K562 (cell line): ENCODE data around the gene MBD2. TPM values are rescaled to one million over a fixed set of nuclear protein-coding genes. Genes with fewer than 3 reads are reported as not detected.

Experiments used
- ARID4B ChIP-seq: sonication (generic); formaldehyde crosslinking; IDR thresholded peaks from 2 replicates; pipeline ENCODE4 v1.8.0; 2022; ENCODE audit warnings: mild to moderate bottlenecking, missing genetic modification reagents
- ATF3 ChIP-seq, 2 experiments: fragments of 450-650 bp in 1 of 2; sonication (generic) in 1 of 2; formaldehyde crosslinking in 1 of 2; IDR thresholded peaks in 1 of 2; conservative IDR thresholded peaks in 1 of 2; 2 replicates each; pipeline versions ENCODE4 v1.6.1 to v1.8.1; 2016 to 2023; ENCODE audit warnings: mild to moderate bottlenecking in 2 of 2, moderate library complexity in 2 of 2, inconsistent platforms in 1 of 2, missing genetic modification reagents in 1 of 2
- ATF4 ChIP-seq: fragments of 450-650 bp; formaldehyde crosslinking; IDR thresholded peaks from 2 replicates; pipeline ENCODE4 v1.4.0; 2022; ENCODE audit warnings: mild to moderate bottlenecking, moderate library complexity
- BACH1 ChIP-seq: fragments of 200-800 bp; sonication (Bioruptor generic); IDR thresholded peaks from 2 replicates; pipeline ENCODE4 v1.6.1; 2016; ENCODE audit warnings: missing genetic modification characterization, missing compliant biosample characterization
- BHLHE40 ChIP-seq: IDR thresholded peaks from 2 replicates; pipeline ENCODE4 v1.6.1; 2011; ENCODE audit warnings: low read length, improper control_type of control experiment
- CBX2 ChIP-seq: fragments of 200-600 bp; sonication (generic); IDR thresholded peaks from one replicate; pipeline ENCODE4 v1.6.1; 2012; ENCODE audit warnings: mild to moderate bottlenecking, low read length, inconsistent platforms; ENCODE audit not compliant: insufficient read depth, poor library complexity, severe bottlenecking
- CC2D1A ChIP-seq: fragments of 450-650 bp; IDR thresholded peaks from 2 replicates; pipeline ENCODE4 v1.6.1; 2017; ENCODE audit warnings: mild to moderate bottlenecking
- DMBX1 ChIP-seq: fragments of 250-450 bp; sonication (Bioruptor Pico); IDR thresholded peaks from 2 replicates; pipeline ENCODE4 v1.8.0; 2022; ENCODE audit warnings: inconsistent platforms, mild to moderate bottlenecking, moderate library complexity, borderline replicate concordance
- GTF2B ChIP-seq: IDR thresholded peaks from 2 replicates; pipeline ENCODE4 v1.6.1; 2011; ENCODE audit not compliant: insufficient read length; ENCODE audit errors: extremely low read depth
- GTF2E2 ChIP-seq: fragments of 200-800 bp; sonication (Bioruptor generic); IDR thresholded peaks from 2 replicates; pipeline ENCODE4 v1.6.1; 2016; ENCODE audit warnings: missing genetic modification characterization, missing compliant biosample characterization
- GTF2F1 ChIP-seq: IDR thresholded peaks from 2 replicates; pipeline ENCODE4 v1.6.1; 2011; ENCODE audit warnings: low read depth, low read length, improper control_type of control experiment
- PYGO2 ChIP-seq: fragments of 450-650 bp; IDR thresholded peaks from 2 replicates; pipeline ENCODE4 v1.6.1; 2016; ENCODE audit warnings: mild to moderate bottlenecking, missing genetic modification characterization, moderate library complexity, missing compliant biosample characterization
- SIX5 ChIP-seq, 2 experiments: IDR thresholded peaks; 2 replicates each; pipeline ENCODE4 v1.6.1; 2011; ENCODE audit warnings: low read length in 2 of 2, borderline replicate concordance in 1 of 2, low read depth in 1 of 2, mild to moderate bottlenecking in 1 of 2, moderate library complexity in 1 of 2; ENCODE audit not compliant: insufficient read depth in 1 of 2
- YY1 ChIP-seq, 3 experiments: IDR thresholded peaks; 2 replicates each; pipeline ENCODE4 v1.6.1; 2011; ENCODE audit warnings: low read length in 2 of 3, mild to moderate bottlenecking in 2 of 3, moderate library complexity in 2 of 3, borderline replicate concordance in 1 of 3, control low read depth in 1 of 3, low read depth in 1 of 3; ENCODE audit not compliant: insufficient read depth in 3 of 3, insufficient replicate concordance in 2 of 3, control insufficient read depth in 1 of 3, insufficient read length in 1 of 3; ENCODE audit errors: extremely low read depth in 1 of 3
- ZBTB12 ChIP-seq: fragments of 250-450 bp; sonication (Bioruptor Pico); IDR thresholded peaks from 2 replicates; pipeline ENCODE4 v1.4.0; 2020
- ZNF175 ChIP-seq: fragments of 200-800 bp; sonication (Bioruptor generic); IDR thresholded peaks from 2 replicates; pipeline ENCODE4 v1.6.1; 2016; ENCODE audit warnings: low read depth, mild to moderate bottlenecking, missing genetic modification characterization, missing compliant biosample characterization
- polyA plus RNA-seq, 8 experiments: library from polyadenylated mRNA; depleted of rRNA in 4 of 8; stranded (reverse) in 5 of 8; unstranded in 3 of 8; fragments of >200 nt; fragmentation: Nextera tagmentation in 2 of 8; fragmentation: Illumina TruSeq in 1 of 8; extraction: Ambion mirVana in 2 of 8; extraction: Trizol in 1 of 8; gene quantifications; 2 replicates each; pipeline versions ENCODE4 v1.2.1 to v1.2.3, GENCODE V29; 2011 to 2014; ENCODE audit warnings: inconsistent platforms in 1 of 8, missing spikeins in 1 of 8
- total RNA-seq, 7 experiments: library from RNA; depleted of rRNA in 6 of 7; stranded (reverse); fragments of >200 nt in 6 of 7; fragmentation: Illumina TruSeq in 2 of 7; extraction: Trizol in 2 of 7; gene quantifications; 2 replicates each; pipeline versions ENCODE4 v1.2.1 to v1.2.3, GENCODE V29; 2011 to 2021; ENCODE audit warnings: low replicate concordance in 1 of 7

The MBD2 gene
- total and polyA plus RNA-seq, 9 of the 15 experiments (the other 6 are each of a cell fraction or from before 2014, with no cell fraction given), result 4.4 to 40.2 (median 13.9) TPM

GRCh38 chr18:54117853-54118773, 106.4 kb downstream of the MBD2 start (continued):
- no peak for TF ChIP-seq BHLHE40
- no peak for TF ChIP-seq GTF2F1
- TF ChIP-seq ATF3 (IDR thresholded peaks at IDR 0.05), result peak; percentile 45; the same call in 1 of the 2 replicates
- TF ChIP-seq ATF3 (CRISPR knock-in tag; conservative IDR thresholded peaks at IDR 0.05), result no peak
- no peak for TF ChIP-seq ZBTB12
- TF ChIP-seq CC2D1A, result no peak
- TF ChIP-seq ZNF175, result peak; percentile 74; the same call in 1 of the 2 replicates
- no peak for TF ChIP-seq GTF2E2
- no peak for TF ChIP-seq YY1 (IDR thresholded peaks at IDR 0.05; ENCODE audit: borderline replicate concordance in 1 of 3, control insufficient read depth in 1 of 3, extremely low read depth in 1 of 3, insufficient read depth in 3 of 3, insufficient read length in 1 of 3, insufficient replicate concordance in 2 of 3, low read depth in 1 of 3, low read length in 2 of 3)
- no peak for TF ChIP-seq GTF2B
- TF ChIP-seq PYGO2 (tag), result no peak
- peak; percentile 36; the same call in 1 of the 2 replicates for TF ChIP-seq BACH1
- no peak for TF ChIP-seq CBX2
- TF ChIP-seq DMBX1 (CRISPR knock-in tag), result no peak
- no peak for TF ChIP-seq SIX5 (IDR thresholded peaks at IDR 0.05; ENCODE audit: borderline replicate concordance in 1 of 2, insufficient read depth in 1 of 2, low read depth in 1 of 2, low read length in 2 of 2)
- TF ChIP-seq ARID4B (CRISPR knock-in tag), result no peak
- TF ChIP-seq ATF4 (CRISPR knock-in tag), result peak; percentile 95
